Activated T-cell treated with anti-CD3 and anti-CD28 coated beads, Interleukin-2, amount 50 U/mL, for 4 hours (primary cell): Measurements from ENCODE around the gene CDKL4. TPM values are rescaled to one million over a fixed set of nuclear protein-coding genes. Genes with fewer than 3 reads are reported as not detected.
"Not testable (repeated sequence)": the region's sequence is repeated elsewhere in the genome, so short reads cannot be mapped to it uniquely, and the experiment has no call there.

Source experiments
- ATAC-seq, 2 donors: fragments of 200-7000 bp; cut with Tn5 transposase; one replicate each; pipeline ENCODE4 v1.10.0; 2021
- DNase-seq: peaks from one replicate; pipeline ENCODE4 v3.0.0-alpha.2; 2020
- H3K27me3 Mint-ChIP-seq: one replicate; pipeline ENCODE4 v1.8.0; 2021; ENCODE audit warnings: low read depth, mixed read lengths
- H3K36me3 Mint-ChIP-seq: one replicate; pipeline ENCODE4 v1.8.0; 2022; ENCODE audit warnings: mixed read lengths; ENCODE audit not compliant: insufficient read depth
- H3K4me1 Mint-ChIP-seq: one replicate; pipeline ENCODE4 v1.8.0; 2021; ENCODE audit warnings: low read depth, mixed read lengths
- H3K4me3 Mint-ChIP-seq: one replicate; pipeline ENCODE4 v1.8.0; 2021; ENCODE audit warnings: mild to moderate bottlenecking, moderate library complexity, mixed read lengths
- H3K9me3 Mint-ChIP-seq: one replicate; pipeline ENCODE4 v1.8.0; 2021; ENCODE audit warnings: mixed read lengths
- total RNA-seq, 3 donors: library from RNA; stranded (reverse); gene quantifications; one replicate each; pipeline ENCODE4 v1.2.1, GENCODE V29; 2021

The CDKL4 gene
- total RNA-seq, 3 donors from 2014 or later, result not detected

GRCh38 chr2:39178756-39179155, 65.0 kb downstream of the CDKL4 start:
- H3K4me3 Mint-ChIP-seq, result no peak overlapping the region
- H3K36me3 Mint-ChIP-seq, result no peaks in the 10 kb centered on the region
- DNase-seq (no peak), ATAC-seq (no peak)
- H3K4me1 Mint-ChIP-seq, result no peaks in the 10 kb centered on the region
- H3K9me3 Mint-ChIP-seq, result no peaks in the 10 kb centered on the region
- no peaks in the 10 kb centered on the region for H3K27me3 Mint-ChIP-seq

DNA sequence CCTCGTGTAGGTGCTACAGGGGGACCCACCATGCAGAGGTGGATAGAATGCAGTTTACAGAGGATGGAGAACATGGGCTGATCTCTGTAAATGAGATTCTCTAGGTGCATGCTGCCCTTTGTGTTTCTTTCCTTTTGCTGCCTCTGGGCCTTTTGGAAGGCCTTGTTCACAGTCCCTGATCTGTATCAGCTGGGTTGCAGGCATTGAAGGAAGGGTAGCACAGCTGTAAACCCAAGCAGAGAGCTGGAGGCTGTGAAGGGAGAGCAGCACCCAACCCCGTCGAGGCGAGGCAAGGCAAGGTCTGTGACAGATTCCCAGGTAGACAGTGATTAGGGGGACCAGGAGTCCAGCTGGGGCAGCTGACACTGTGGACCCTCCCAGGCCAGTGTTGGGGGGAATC, 66.8 kb downstream of the CDKL4 start:
- Mint-ChIP-seq H3K27me3 (no peaks in the 10 kb centered on the region), H3K4me3 (no peak overlapping the region), H3K4me1 (no peaks in the 10 kb centered on the region), H3K9me3 (no peaks in the 10 kb centered on the region), H3K36me3 (no peaks in the 10 kb centered on the region)
- ATAC-seq (no peak), DNase-seq (no peak)

DNA sequence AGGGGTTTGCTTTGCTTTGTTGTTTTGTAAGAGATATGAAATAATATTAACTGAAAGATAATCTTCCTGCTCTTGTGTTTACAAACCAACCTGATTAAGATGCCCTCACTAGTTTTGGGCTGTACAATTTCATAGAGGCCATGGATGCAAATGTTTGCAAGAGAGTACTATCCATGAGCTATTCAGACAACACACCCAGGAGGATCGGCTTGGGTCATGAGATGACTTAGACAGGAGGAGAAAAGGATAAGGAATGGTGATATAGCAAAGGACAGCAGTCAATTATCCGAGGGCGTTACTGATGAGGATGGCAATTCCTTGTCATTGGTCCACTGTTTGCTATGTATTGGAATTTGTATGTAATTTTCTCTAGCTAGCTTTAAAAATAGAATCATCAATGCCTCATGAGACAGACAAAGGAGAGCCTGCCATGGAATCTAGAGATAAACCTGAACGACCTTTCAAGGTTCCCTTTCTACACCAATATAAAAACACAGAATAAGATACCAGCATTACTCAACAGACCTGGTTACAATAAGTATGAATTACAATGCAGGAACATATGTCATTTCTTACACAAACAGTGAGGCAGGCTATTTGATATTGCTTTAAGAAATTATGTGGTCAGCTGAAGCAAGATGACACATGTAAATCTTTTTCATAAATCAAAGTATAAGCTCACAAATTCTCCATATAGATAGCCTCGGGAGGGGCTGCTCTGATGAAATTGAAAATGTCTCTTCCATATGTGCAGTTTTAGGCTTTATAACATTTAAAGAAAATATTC, 68.6 kb downstream of the CDKL4 start:
- no peak for DNase-seq
- H3K4me3 Mint-ChIP-seq, result no peak overlapping the region
- no peak for ATAC-seq
- H3K36me3 Mint-ChIP-seq, result no peaks in the 10 kb centered on the region
- no peaks in the 10 kb centered on the region for H3K4me1 Mint-ChIP-seq
- no peaks in the 10 kb centered on the region for H3K27me3 Mint-ChIP-seq
- no peaks in the 10 kb centered on the region for H3K9me3 Mint-ChIP-seq

DNA sequence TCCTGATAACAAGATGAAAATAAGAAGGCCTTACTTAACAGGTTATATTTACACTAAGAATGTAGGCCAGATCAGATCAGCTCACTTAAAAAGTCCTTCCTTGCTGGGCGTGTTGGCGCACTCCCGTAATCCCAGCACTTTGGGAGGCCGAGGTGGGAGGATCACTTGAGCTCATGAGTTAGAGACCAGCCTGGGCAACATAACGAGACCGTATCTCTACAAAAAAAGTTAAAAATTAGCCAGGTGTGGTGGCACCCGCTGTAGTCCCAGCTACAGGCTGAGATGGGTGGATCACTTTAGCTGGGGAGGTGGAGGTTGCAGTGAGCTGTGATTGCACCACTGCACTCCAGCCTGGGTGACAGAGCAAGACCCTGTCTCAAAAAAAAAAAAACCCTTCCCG, 69.7 kb downstream of the CDKL4 start:
- Mint-ChIP-seq H3K4me3 (no peak overlapping the region), H3K9me3 (no peaks in the 10 kb centered on the region), H3K27me3 (no peaks in the 10 kb centered on the region), H3K4me1 (no peaks in the 10 kb centered on the region), H3K36me3 (no peaks in the 10 kb centered on the region)
- DNase-seq (no peak), ATAC-seq (no peak)

DNA sequence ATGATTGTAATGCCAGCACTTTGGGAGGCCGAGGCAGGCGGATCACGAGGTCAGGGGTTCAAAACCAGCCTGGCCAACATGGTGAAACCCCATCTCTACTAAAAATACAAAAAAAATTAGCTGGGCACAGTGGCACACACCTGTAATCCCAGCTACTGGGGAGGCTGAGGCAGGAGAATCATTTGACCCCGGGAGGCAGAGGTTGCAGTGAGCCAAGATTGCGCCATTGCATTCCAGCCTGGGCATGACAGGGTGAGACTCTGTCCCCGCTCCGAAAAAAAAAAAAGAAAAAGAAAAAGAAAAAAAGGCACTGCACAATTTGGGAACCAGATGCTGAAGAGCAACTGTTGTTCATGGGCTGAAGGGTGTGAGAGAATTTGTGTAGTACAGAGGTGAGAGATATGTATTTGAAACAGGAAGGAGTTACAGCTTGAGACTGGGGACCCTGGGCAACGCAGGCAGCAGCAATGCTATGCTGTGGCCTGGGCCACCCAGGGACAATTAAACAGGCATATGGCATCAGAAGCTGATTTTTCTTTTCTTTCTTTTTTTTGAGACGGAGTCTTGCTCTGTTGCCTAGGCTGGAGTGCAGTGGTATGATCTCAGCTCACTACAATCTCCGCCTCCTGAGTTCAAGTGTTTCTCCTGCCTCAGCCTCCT, 71.6 kb downstream of the CDKL4 start:
- not testable (repeated sequence) for H3K27me3 Mint-ChIP-seq, H3K4me3 Mint-ChIP-seq, DNase-seq, ATAC-seq, H3K4me1 Mint-ChIP-seq, H3K9me3 Mint-ChIP-seq, H3K36me3 Mint-ChIP-seq

DNA sequence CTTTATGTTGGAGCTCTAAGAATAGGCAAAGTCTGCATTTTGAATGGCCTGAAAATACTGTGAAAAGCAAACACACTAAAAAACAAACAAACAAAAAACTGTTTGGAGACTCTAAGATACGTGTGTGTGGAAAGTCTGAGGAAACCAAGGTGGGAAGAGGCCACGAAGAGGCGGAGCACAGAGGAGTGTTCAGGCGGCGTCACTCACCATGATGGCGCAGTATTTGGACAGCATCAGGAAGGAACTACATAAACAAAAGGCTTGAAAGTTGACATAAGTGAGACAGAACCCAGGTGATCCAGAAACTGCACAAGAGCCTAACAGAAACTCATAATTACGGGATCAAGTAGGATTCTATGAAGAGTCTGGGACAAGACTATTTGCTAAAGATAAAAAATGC, 72.1 kb downstream of the CDKL4 start:
- Mint-ChIP-seq H3K9me3 (no peaks in the 10 kb centered on the region), H3K27me3 (no peaks in the 10 kb centered on the region), H3K36me3 (no peaks in the 10 kb centered on the region), H3K4me3 (no peak overlapping the region), H3K4me1 (peaks cover 2% of the 10 kb centered on the region)
- no peak for DNase-seq
- no peak for ATAC-seq

- H3K4me3 Mint-ChIP-seq, result no peak overlapping the region
- no peak for ATAC-seq
- peaks cover 2% of the 10 kb centered on the region for H3K4me1 Mint-ChIP-seq
Observed at GRCh38 chr2:39164089-39164488, 79.7 kb downstream of the CDKL4 start.

DNA sequence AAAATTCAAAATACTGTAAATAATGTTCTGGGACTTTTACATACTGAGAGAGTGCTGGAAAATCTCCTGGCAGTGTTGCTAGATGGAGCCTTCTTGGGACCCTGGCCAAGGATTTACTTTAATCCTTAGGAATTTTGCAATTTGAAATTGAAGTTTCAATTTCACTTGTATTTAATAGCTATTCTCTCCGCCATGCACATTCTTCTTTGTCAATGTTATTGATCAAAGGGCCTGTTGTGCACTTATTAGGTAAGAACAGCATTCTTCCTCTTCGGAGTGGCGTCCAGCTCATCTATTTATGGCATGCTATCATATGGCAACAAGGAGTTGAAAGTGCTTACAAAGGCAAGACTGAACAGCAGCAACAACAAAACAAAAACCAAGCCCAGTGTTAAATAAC, 82.8 kb downstream of the CDKL4 start:
- no peaks in the 10 kb centered on the region for H3K27me3 Mint-ChIP-seq
- H3K4me3 Mint-ChIP-seq, result no peak overlapping the region
- ATAC-seq (no peak), DNase-seq (no peak)
- H3K4me1 Mint-ChIP-seq, result no peaks in the 10 kb centered on the region
- H3K9me3 Mint-ChIP-seq, result no peaks in the 10 kb centered on the region
- H3K36me3 Mint-ChIP-seq, result no peaks in the 10 kb centered on the region

More at GRCh38 chr2:39164089-39164488, 79.7 kb downstream of the CDKL4 start:
- H3K27me3 Mint-ChIP-seq, result no peaks in the 10 kb centered on the region
- DNase-seq, result no peak
- H3K9me3 Mint-ChIP-seq, result no peaks in the 10 kb centered on the region
- H3K36me3 Mint-ChIP-seq, result no peaks in the 10 kb centered on the region

GRCh38 chr2:39159283-39159682, 84.5 kb downstream of the CDKL4 start:
- H3K4me3 Mint-ChIP-seq, result no peak overlapping the region
- no peaks in the 10 kb centered on the region for H3K36me3 Mint-ChIP-seq
- no peaks in the 10 kb centered on the region for H3K27me3 Mint-ChIP-seq
- ATAC-seq (no peak), DNase-seq (no peak)
- no peaks in the 10 kb centered on the region for H3K9me3 Mint-ChIP-seq
- no peaks in the 10 kb centered on the region for H3K4me1 Mint-ChIP-seq

DNA sequence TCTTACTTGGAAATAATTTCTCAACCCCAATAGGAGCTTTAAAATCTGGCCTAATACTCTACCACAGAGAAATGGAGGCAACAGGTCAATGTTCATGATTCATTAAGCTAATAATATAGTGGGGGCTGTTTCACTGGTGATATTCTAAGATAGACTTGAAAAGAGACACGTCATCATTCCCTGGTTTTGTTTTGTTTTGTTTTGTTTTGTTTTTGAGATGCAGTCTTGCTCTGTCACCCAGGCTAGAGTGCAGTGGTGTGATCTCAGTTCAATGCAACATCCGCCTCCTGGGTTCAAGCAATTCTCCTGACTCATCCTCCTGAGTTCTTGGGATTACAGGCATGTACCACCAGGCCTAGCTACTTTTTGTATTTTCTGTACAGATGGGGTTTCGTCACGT, 85.4 kb downstream of the CDKL4 start:
- H3K4me1 Mint-ChIP-seq, result no peaks in the 10 kb centered on the region
- H3K4me3 Mint-ChIP-seq, result no peak overlapping the region
- H3K27me3 Mint-ChIP-seq, result no peaks in the 10 kb centered on the region
- ATAC-seq (no peak), DNase-seq (no peak)
- H3K9me3 Mint-ChIP-seq, result no peaks in the 10 kb centered on the region
- no peaks in the 10 kb centered on the region for H3K36me3 Mint-ChIP-seq

- ATAC-seq, result no peak
- no peaks in the 10 kb centered on the region for H3K4me1 Mint-ChIP-seq
- no peak for DNase-seq
- no peaks in the 10 kb centered on the region for H3K27me3 Mint-ChIP-seq
- no peaks in the 10 kb centered on the region for H3K36me3 Mint-ChIP-seq
- H3K9me3 Mint-ChIP-seq, result no peaks in the 10 kb centered on the region
- no peak overlapping the region for H3K4me3 Mint-ChIP-seq
Observed at GRCh38 chr2:39156846-39157245, 86.9 kb downstream of the CDKL4 start.

DNA sequence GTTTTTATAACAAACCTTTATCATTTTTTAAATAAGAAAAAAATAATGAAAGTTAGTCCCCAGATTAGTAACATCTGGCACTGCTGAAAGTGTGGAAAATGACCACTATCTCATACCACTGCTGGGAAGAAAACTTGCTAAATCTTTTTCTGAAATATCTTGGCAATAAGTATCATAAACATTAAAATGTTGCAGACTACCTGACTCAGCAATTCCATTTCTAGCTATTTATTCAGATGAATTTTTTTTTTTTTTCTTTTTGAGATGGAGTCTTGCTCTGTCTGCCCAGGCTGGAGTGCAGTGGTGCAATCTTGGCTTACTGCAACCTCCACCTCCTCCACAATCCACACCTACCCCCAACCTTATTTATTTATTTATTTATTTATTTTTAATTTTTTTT, 87.7 kb downstream of the CDKL4 start:
- DNase-seq, result no peak
- H3K27me3 Mint-ChIP-seq, result no peaks in the 10 kb centered on the region
- no peaks in the 10 kb centered on the region for H3K9me3 Mint-ChIP-seq
- ATAC-seq, result no peak
- no peak overlapping the region for H3K4me3 Mint-ChIP-seq
- H3K36me3 Mint-ChIP-seq, result no peaks in the 10 kb centered on the region
- no peaks in the 10 kb centered on the region for H3K4me1 Mint-ChIP-seq

- not testable (repeated sequence) for H3K4me1 Mint-ChIP-seq, H3K36me3 Mint-ChIP-seq, H3K9me3 Mint-ChIP-seq
Observed at GRCh38 chr2:39155573-39155972, 88.2 kb downstream of the CDKL4 start.

DNA sequence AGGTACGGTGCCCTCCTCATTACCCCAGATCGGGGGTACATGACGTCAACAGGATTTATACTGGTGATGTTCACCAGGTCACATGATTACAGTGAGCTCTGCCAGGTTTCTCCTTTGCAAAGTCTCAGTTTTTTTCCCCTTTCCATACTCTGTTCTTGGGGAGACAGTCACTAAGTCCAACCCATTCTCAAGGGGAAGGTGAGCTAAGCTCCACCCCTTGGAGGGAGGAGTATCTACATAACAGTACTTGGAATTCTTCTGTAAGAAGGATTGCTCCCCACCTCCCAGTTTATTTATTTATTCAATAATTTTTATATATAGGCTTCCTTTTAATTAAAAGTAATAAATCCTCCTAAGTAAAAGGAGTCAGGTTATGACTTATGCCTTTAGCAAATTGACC, 88.8 kb downstream of the CDKL4 start:
- ATAC-seq (no peak), DNase-seq (no peak)
- Mint-ChIP-seq H3K4me1 (no peaks in the 10 kb centered on the region), H3K4me3 (no peak overlapping the region), H3K36me3 (no peaks in the 10 kb centered on the region), H3K9me3 (no peaks in the 10 kb centered on the region), H3K27me3 (no peaks in the 10 kb centered on the region)

More at GRCh38 chr2:39155573-39155972, 88.2 kb downstream of the CDKL4 start:
- ATAC-seq, DNase-seq, H3K27me3 Mint-ChIP-seq, H3K4me3 Mint-ChIP-seq: not testable (repeated sequence)

DNA sequence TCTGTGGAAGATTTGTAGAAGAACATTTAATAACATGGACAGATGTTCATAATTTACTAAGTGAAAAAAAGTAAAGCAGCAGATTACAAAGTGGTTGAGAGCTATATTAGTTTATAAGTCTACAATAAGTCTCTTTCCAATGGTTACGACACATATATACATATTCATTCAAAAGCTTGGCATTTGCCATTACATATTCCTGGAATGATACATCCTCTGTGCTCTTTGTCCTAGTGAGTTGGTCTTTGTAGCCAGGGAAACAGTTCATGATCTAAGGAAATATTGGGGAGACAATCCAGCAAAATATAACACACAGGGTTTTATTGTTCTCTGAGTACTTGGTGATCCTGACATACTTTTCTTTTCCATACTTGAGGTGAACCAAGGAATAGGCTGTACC, 90.5 kb downstream of the CDKL4 start:
- Mint-ChIP-seq H3K4me1 (no peaks in the 10 kb centered on the region), H3K4me3 (no peak overlapping the region)

More for the DNA sequence above, 90.5 kb downstream of the CDKL4 start:
- no peaks in the 10 kb centered on the region for H3K27me3 Mint-ChIP-seq
- no peaks in the 10 kb centered on the region for H3K36me3 Mint-ChIP-seq
- H3K9me3 Mint-ChIP-seq, result no peaks in the 10 kb centered on the region
- DNase-seq (no peak), ATAC-seq (no peak)
